Hindlimb muscle (tissue), 1 donor: Measurements from ENCODE around the gene BNIP5. TPM values are rescaled to one million over a fixed set of nuclear protein-coding genes. Genes with fewer than 3 reads are reported as not detected.

Experiments
- polyA plus RNA-seq: library from polyadenylated mRNA; unstranded; fragments of 120-200 nt; gene quantifications from one replicate; pipeline ENCODE4 v1.2.1, GENCODE V29; 2013; ENCODE audit not compliant: insufficient read length

Gene BNIP5
- polyA plus RNA-seq, 1 donor: 0.28 TPM

Other genes with a start within 250 kb of the BNIP5 start
- gene MAPK13, start 206.4 kb downstream of the BNIP5 start, polyA plus RNA-seq: 6.8 TPM
- 26.9 TPM for gene BRPF3, start 140.1 kb downstream of the BNIP5 start, polyA plus RNA-seq
- gene PNPLA1, start 66.8 kb downstream of the BNIP5 start, polyA plus RNA-seq: 0.27 TPM
- not detected for gene ETV7, start 50.8 kb upstream of the BNIP5 start, polyA plus RNA-seq
- not detected for gene PXT1, start 106.0 kb upstream of the BNIP5 start, polyA plus RNA-seq
- gene KCTD20, start 106.1 kb upstream of the BNIP5 start, polyA plus RNA-seq: 38.9 TPM
- 28.7 TPM for gene STK38, start 210.6 kb upstream of the BNIP5 start, polyA plus RNA-seq